MCF 10A (cell line): ENCODE results near the gene SF3A2. TPM values are rescaled to one million over a fixed set of nuclear protein-coding genes. Genes with fewer than 3 reads are reported as not detected.

Source experiments
- BruUV-seq: library from RNA; stranded (reverse); fragments of 400-500 nt; replicated peaks from 2 replicates; lab custom pipeline; 2021; lab: Mats Ljungman, UMichigan
- CTCF ChIA-PET: fragments of 300-600 bp; sonication (Branson Sonifier 250); formaldehyde crosslinking; extraction: SDS; loops from one replicate; lab custom pipeline; 2021; ENCODE audit warnings: antibody characterized with exemption, inconsistent platforms; lab: Yijun Ruan, JAX
- POLR2A ChIA-PET: fragments of 300-600, 350-650 bp; sonication (Branson Sonifier 250); formaldehyde crosslinking; extraction: SDS; loops from one replicate; lab custom pipeline; 2020; ENCODE audit warnings: antibody characterized with exemption, inconsistent platforms; lab: Yijun Ruan, JAX
- DNase-seq: peaks from one replicate; pipeline ENCODE4 v3.0.0-alpha.2; 2018; ENCODE audit not compliant: unreplicated experiment
- H3K27ac Mint-ChIP-seq: one replicate; pipeline ENCODE4 v1.8.0; 2022; ENCODE audit warnings: mild to moderate bottlenecking, low read depth, mixed read lengths; ENCODE audit not compliant: unreplicated experiment
- H3K27me3 Mint-ChIP-seq: one replicate; pipeline ENCODE4 v1.8.0; 2022; ENCODE audit warnings: mixed read lengths; ENCODE audit not compliant: insufficient read depth, unreplicated experiment
- H3K36me3 Mint-ChIP-seq: one replicate; pipeline ENCODE4 v1.8.0; 2022; ENCODE audit warnings: mild to moderate bottlenecking, moderate library complexity, mixed read lengths; ENCODE audit not compliant: insufficient read depth, unreplicated experiment
- H3K4me1 Mint-ChIP-seq: one replicate; pipeline ENCODE4 v1.8.0; 2022; ENCODE audit warnings: mixed read lengths; ENCODE audit not compliant: insufficient read depth, unreplicated experiment
- H3K4me3 Mint-ChIP-seq: one replicate; pipeline ENCODE4 v1.8.0; 2022; ENCODE audit warnings: mild to moderate bottlenecking, moderate library complexity, mixed read lengths; ENCODE audit not compliant: unreplicated experiment
- H3K9me3 Mint-ChIP-seq: one replicate; pipeline ENCODE4 v1.8.0; 2022; ENCODE audit warnings: mixed read lengths; ENCODE audit not compliant: unreplicated experiment
- intact Hi-C: fragments of 100-400 bp; cut with micrococcal nuclease; formaldehyde crosslinking; loops from 2 replicates; pipeline ENCODE4 v1.14.1; 2022
- total RNA-seq: library from RNA; stranded (reverse); gene quantifications from 2 replicates; pipeline ENCODE4 v1.2.3, GENCODE V29; 2022
- TF ChIP-seq, protein P1 (sequence below): fragments of 200-600 bp; IDR thresholded peaks from one replicate; pipeline ENCODE4 v1.8.0; 2022; ENCODE audit warnings: antibody characterized with exemption, mild to moderate bottlenecking; ENCODE audit not compliant: unreplicated experiment

Gene SF3A2
- total RNA-seq, 1 experiment from 2014 or later = 101 TPM

DNA sequence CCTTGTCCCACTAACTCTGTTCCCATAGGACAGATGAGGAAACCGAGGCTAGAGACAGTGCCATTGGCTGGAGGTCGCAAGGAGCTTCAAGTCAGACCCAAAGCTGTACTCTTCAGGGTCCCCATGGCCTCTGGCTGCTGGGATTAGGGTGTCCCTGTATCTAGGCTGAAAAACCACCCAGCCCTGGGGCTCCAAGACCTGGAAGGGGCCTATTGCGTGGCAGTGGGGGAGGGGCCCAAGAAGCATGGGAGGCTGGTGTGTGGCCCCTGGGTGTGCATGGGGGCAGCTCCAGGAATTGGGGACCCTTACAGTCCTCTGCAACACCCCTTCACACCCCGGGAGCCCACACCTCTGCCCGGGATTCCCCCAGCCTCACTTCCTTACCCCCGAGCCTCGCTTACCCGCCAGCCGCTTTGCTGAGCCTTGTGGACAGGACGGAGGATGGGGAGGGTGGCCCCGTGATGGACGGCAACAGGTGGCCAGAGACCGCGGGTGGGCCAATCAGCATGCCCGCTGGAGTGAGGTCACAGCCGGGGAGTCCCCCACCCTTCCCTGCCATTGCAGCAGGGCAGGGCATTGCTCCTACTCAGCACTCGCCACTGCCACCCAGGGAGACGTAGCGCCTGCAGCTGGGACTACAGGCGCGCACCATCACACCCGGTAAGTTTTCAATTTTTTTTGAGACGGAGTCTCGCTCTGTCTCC lies 19.5 kb downstream of the SF3A2 start, which contains the start of gene JSRP1:
Gene JSRP1, minus strand, starts transcription at position 436 of the 704 bp plus-strand sequence. CDS start 1,103 bp downstream, outside the sequence.
- Mint-ChIP-seq H3K36me3 (no peaks in the 10 kb centered on the region), H3K27me3 (no peaks in the 10 kb centered on the region), H3K27ac (no peak within 1 kb of the TSS), H3K9me3 (no peaks in the 10 kb centered on the region), H3K4me1 (peaks cover 6% of the 10 kb centered on the region), H3K4me3 (no peak within 1 kb of the TSS)
- no peak for DNase-seq
- BruUV-seq = no TSS peak
- ChIA-PET CTCF (no interaction called here), POLR2A (interaction anchor here (1.0 kb wide), 1 partner anchor 17 kb away, joined by 4 read pairs; no protein-coding TSS in a partner anchor)
- intact Hi-C loops = no loop called here
- TF ChIP-seq, protein P1, sequence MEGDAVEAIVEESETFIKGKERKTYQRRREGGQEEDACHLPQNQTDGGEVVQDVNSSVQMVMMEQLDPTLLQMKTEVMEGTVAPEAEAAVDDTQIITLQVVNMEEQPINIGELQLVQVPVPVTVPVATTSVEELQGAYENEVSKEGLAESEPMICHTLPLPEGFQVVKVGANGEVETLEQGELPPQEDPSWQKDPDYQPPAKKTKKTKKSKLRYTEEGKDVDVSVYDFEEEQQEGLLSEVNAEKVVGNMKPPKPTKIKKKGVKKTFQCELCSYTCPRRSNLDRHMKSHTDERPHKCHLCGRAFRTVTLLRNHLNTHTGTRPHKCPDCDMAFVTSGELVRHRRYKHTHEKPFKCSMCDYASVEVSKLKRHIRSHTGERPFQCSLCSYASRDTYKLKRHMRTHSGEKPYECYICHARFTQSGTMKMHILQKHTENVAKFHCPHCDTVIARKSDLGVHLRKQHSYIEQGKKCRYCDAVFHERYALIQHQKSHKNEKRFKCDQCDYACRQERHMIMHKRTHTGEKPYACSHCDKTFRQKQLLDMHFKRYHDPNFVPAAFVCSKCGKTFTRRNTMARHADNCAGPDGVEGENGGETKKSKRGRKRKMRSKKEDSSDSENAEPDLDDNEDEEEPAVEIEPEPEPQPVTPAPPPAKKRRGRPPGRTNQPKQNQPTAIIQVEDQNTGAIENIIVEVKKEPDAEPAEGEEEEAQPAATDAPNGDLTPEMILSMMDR = no peak

DNA sequence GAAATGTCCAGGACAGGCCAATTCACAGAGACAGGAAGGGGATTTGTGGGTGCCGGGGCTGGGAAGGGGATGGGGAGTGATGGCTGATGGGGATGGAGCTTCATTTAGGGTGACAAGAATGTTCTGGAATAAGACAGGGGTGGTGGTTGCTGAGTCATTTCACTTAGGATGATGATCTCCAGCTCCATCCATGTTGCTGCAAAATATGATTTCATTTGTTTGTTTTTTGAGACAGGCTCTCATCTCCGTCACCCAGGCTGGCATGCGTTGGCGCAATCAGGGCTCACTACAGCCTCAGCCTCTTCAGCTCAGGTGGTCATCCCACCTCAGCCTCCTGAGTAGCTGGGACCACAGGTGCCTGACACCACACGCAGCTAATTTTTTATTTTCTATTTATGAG lies 22.7 kb downstream of the SF3A2 start:
- no TSS peak for BruUV-seq
- Mint-ChIP-seq H3K4me1 (peaks cover 6% of the 10 kb centered on the region), H3K9me3 (no peaks in the 10 kb centered on the region), H3K4me3 (no peak overlapping the region), H3K36me3 (peaks cover 6% of the 10 kb centered on the region), H3K27me3 (no peaks in the 10 kb centered on the region), H3K27ac (no peak overlapping the region)
- POLR2A ChIA-PET = interaction anchor here (1.1 to 3.7 kb wide), 6 partner anchors 9 to 96 kb away, joined by 3 to 32 read pairs (median 5); partner anchors contain the start of gene DOT1L
- intact Hi-C loops = no loop called here
- CTCF ChIA-PET = interaction anchor here (0.6 kb wide), 1 partner anchor 166 kb away, joined by 5 read pairs; no protein-coding TSS in a partner anchor
- TF ChIP-seq, protein P1 = no peak
- peak; percentile 64 for DNase-seq

DNA sequence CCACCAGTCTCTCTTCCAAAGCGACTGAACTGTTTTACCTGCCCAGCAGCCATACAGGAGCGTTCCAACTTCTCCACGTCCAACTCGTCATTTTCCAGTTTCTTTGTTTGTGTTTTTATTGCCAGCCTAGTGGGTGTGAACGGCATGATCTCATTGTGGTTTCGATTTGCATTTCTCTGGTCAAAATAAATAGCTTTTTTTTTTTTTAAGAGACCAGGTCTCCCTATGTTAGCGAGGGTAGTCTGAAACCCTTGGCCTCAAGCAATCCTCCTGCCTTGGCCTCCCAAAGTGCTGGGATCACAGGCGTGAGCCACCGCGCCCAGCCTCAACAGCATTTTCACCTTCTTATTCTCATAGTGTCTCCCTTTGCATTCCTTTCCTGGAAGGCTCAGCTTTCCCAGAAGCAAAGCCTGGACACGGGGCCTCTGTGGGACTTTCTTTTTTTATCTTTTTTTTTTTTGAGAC lies 23.7 kb downstream of the SF3A2 start:
- Mint-ChIP-seq H3K36me3 (peaks cover 6% of the 10 kb centered on the region), H3K27ac (peak overlapping the region; percentile 29), H3K9me3 (no peaks in the 10 kb centered on the region), H3K4me3 (no peak overlapping the region), H3K4me1 (peaks cover 6% of the 10 kb centered on the region), H3K27me3 (no peaks in the 10 kb centered on the region)
- CTCF ChIA-PET = interaction anchor here (0.6 to 1.0 kb wide), 4 partner anchors 15 to 870 kb away, joined by 3 to 7 read pairs (median 4); no protein-coding TSS in a partner anchor
- peak; percentile 63 for DNase-seq
- TF ChIP-seq, protein P1 = no peak
- POLR2A ChIA-PET = interaction anchor here (0.8 to 3.7 kb wide), 5 partner anchors 10 to 225 kb away, joined by 3 to 32 read pairs (median 6); no protein-coding TSS in a partner anchor
- intact Hi-C loops = no loop called here
- BruUV-seq = no TSS peak
